ENCODE measurements around the gene ABLIM1. TPM values are rescaled to one million over a fixed set of nuclear protein-coding genes. Genes with fewer than 3 reads are reported as not detected.

The ABLIM1 gene
- total and polyA plus RNA-seq, 10 of the 15 experiments (the other 5 are each of a cell fraction or from before 2014, with no cell fraction given) = 14.2 to 50.5 (median 28.1) TPM

DNA sequence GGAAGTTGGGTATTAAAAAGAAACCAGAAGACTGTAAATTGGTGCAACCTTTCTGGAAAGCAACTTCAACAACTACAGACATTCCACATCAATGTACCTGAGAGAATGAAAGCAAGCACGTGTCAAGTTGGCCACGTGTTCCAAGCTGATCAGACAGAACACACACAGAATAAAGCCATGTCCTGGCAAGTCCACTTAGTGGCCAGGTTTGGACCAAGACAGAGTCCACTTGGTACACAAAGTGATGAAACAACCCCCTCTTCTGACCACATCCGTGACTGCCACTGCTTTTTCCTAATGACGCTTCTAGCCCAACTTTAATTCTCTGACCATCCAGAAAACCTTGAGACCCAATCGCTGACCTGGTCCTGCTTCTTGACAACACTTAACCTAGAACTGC is 109.4 kb downstream of the ABLIM1 start:
- POLR2A ChIA-PET = no interaction called here
- H3K9ac ChIP-seq (ENCODE audit: control insufficient read depth, insufficient read depth, low read length) = no peak overlapping the region
- CTCF ChIA-PET = interaction anchor here (0.7 to 7.5 kb wide), 14 partner anchors 9 to 581 kb away, joined by 3 to 98 read pairs (median 6); no protein-coding TSS in a partner anchor
- H3K79me2 ChIP-seq (ENCODE audit: control insufficient read depth, insufficient read depth, low read length) = no peaks in the 10 kb centered on the region
- WGBS (ENCODE audit: insufficient coverage, insufficient replicate concordance, low lambda C conversion rate, missing lambda C conversion rate) = 53% methylated on average over 5 of the region's 5 CpGs
- TF ChIP-seq RAD21 (IDR thresholded peaks at IDR 0.05; ENCODE audit: insufficient read depth, low read depth, low read length) (peak; percentile 66), CREB1 (IDR thresholded peaks at IDR 0.05; ENCODE audit: low read depth) (no peak), FOS (IDR thresholded peaks at IDR 0.05; ENCODE audit: borderline replicate concordance, extremely low read depth, insufficient read length) (no peak), SMAD5 (IDR thresholded peaks at IDR 0.05; ENCODE audit: low read depth) (no peak), SMC3 (IDR thresholded peaks at IDR 0.05; ENCODE audit: borderline replicate concordance, low read length) (peak; percentile 71)
- TF ChIP-seq, protein P1, sequence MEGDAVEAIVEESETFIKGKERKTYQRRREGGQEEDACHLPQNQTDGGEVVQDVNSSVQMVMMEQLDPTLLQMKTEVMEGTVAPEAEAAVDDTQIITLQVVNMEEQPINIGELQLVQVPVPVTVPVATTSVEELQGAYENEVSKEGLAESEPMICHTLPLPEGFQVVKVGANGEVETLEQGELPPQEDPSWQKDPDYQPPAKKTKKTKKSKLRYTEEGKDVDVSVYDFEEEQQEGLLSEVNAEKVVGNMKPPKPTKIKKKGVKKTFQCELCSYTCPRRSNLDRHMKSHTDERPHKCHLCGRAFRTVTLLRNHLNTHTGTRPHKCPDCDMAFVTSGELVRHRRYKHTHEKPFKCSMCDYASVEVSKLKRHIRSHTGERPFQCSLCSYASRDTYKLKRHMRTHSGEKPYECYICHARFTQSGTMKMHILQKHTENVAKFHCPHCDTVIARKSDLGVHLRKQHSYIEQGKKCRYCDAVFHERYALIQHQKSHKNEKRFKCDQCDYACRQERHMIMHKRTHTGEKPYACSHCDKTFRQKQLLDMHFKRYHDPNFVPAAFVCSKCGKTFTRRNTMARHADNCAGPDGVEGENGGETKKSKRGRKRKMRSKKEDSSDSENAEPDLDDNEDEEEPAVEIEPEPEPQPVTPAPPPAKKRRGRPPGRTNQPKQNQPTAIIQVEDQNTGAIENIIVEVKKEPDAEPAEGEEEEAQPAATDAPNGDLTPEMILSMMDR (IDR thresholded peaks at IDR 0.05 in 2 of 3, conservative IDR thresholded peaks at IDR 0.05 in 1 of 3; ENCODE audit: control insufficient read depth in 2 of 3, extremely low read depth in 1 of 3, insufficient read depth in 1 of 3, low read depth in 3 of 3, low read length in 3 of 3) = peak; percentile 25 to 55 (median 47); a peak in 4 of 6 replicates
- TF ChIP-seq, protein P2, sequence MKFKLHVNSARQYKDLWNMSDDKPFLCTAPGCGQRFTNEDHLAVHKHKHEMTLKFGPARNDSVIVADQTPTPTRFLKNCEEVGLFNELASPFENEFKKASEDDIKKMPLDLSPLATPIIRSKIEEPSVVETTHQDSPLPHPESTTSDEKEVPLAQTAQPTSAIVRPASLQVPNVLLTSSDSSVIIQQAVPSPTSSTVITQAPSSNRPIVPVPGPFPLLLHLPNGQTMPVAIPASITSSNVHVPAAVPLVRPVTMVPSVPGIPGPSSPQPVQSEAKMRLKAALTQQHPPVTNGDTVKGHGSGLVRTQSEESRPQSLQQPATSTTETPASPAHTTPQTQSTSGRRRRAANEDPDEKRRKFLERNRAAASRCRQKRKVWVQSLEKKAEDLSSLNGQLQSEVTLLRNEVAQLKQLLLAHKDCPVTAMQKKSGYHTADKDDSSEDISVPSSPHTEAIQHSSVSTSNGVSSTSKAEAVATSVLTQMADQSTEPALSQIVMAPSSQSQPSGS (IDR thresholded peaks at IDR 0.05; ENCODE audit: low read length) = no peak
- no peak overlapping the region for H3K4me3 ChIP-seq
- SMC1A ChIA-PET (ENCODE audit: uncharacterized antibody, unreplicated experiment) = interaction anchor here (0.8 to 4.1 kb wide), 5 partner anchors 9 to 245 kb away, joined by 3 to 54 read pairs (median 3); no protein-coding TSS in a partner anchor
- in situ Hi-C loops (cut with MboI) = loop anchor here (5.0 to 25.0 kb wide), 3 partner anchors 111 to 576 kb away; no protein-coding TSS in a partner anchor
- no peak for DNase-seq (ENCODE audit: low read depth, low spot score)
- H3K36me3 ChIP-seq (ENCODE audit: control insufficient read depth in 2 of 2, insufficient read depth in 2 of 2, low read length in 1 of 2) = no peaks in the 10 kb centered on the region
- no peaks in the 10 kb centered on the region for H3K27me3 ChIP-seq (replicated peaks in 1 of 2; ENCODE audit: control insufficient read depth in 2 of 2, insufficient read depth in 2 of 2, low read length in 1 of 2)
- intact Hi-C loops (cut with micrococcal nuclease; ENCODE audit: unreplicated experiment) = loop anchor here (1.0 to 5.0 kb wide), 2 partner anchors 77 to 246 kb away; no protein-coding TSS in a partner anchor
- no peak overlapping the region for H3K4me2 ChIP-seq (ENCODE audit: control insufficient read depth, insufficient read depth)
- peak; percentile 48; the same call in 2 of the 3 replicates for ATAC-seq
- no peaks in the 10 kb centered on the region for H3K9me3 ChIP-seq (replicated peaks; ENCODE audit: control insufficient read depth, insufficient read depth, low read length)
- FAIRE-seq = no peak
- no TSS peak for BruUV-seq (replicated peaks)
- H2AFZ ChIP-seq (ENCODE audit: control insufficient read depth, low read depth, low read length) = no peak overlapping the region
- H4K20me1 ChIP-seq (ENCODE audit: control insufficient read depth, insufficient read depth) = no peaks in the 10 kb centered on the region
- no peak overlapping the region for H3K27ac ChIP-seq (ENCODE audit: control insufficient read depth, insufficient read depth)
- RAD21 ChIA-PET (ENCODE audit: unreplicated experiment) = interaction anchor here (1.3 to 6.7 kb wide), 6 partner anchors 22 to 581 kb away, joined by 3 to 56 read pairs (median 10); no protein-coding TSS in a partner anchor
- peaks cover 16% of the 10 kb centered on the region for H3K4me1 ChIP-seq (ENCODE audit: control insufficient read depth, insufficient read depth, low read length)
